Tibial artery (tissue), 4 donors: ENCODE measurements around the gene THAP2.

Experiments
- DNase-seq, 2 donors: peaks; one replicate each; pipeline ENCODE4 v3.0.0-alpha.2; 2019
- H3K27ac ChIP-seq, 2 donors: fragments of 200-600 bp; sonication (generic) in 1 of 2; 1 replicate in 1 of 2; 2 replicates in 1 of 2; pipeline ENCODE4 v1.5.1; 2018 to 2019; ENCODE audit warnings: mild to moderate bottlenecking in 1 of 2
- H3K27me3 ChIP-seq, 2 donors: fragments of 200-600 bp; sonication (generic) in 1 of 2; one replicate each; pipeline versions ENCODE4 v1.5.1 to v1.6.0; 2016 to 2019
- H3K36me3 ChIP-seq, 3 donors: fragments of 200-600 bp; sonication (generic) in 2 of 3; one replicate each; pipeline ENCODE4 v1.5.1; 2016 to 2019; ENCODE audit warnings: mild to moderate bottlenecking in 2 of 3
- H3K4me1 ChIP-seq, 4 donors: fragments of 200-600 bp; sonication (generic) in 2 of 4; 1 replicate in 3 of 4; 2 replicates in 1 of 4; pipeline ENCODE4 v1.5.1; 2016 to 2019
- H3K4me3 ChIP-seq, 2 donors: fragments of 200-600 bp; sonication (generic) in 1 of 2; 1 replicate in 1 of 2; 2 replicates in 1 of 2; pipeline ENCODE4 v1.5.1; 2018 to 2019; ENCODE audit warnings: mild to moderate bottlenecking in 2 of 2
- H3K9me3 ChIP-seq, 3 donors: fragments of 200-600 bp; sonication (generic) in 1 of 3; one replicate each; pipeline ENCODE4 v1.5.1; 2016 to 2019
- CTCF ChIP-seq, 2 experiments: fragments of 200-600 bp in 1 of 2; fragments of 450-650 bp in 1 of 2; IDR thresholded peaks; one replicate each; pipeline ENCODE4 v1.5.1; 2017 to 2019; ENCODE audit warnings: antibody characterized with exemption in 2 of 2, mild to moderate bottlenecking in 1 of 2, moderate library complexity in 1 of 2
- intact Hi-C: fragments of 100-400 bp; cut with DNase I; formaldehyde crosslinking; loops from one replicate; pipeline ENCODE4 v1.15.0; 2023; ENCODE audit warnings: low total_unique reads

The THAP2 gene

GRCh38 chr12:71641390-71641789 lies 22.7 kb upstream of the THAP2 start:
- intact Hi-C loops: no loop called here
- Histone ChIP-seq H3K4me3 (no peak overlapping the region), H3K27ac (no peak overlapping the region), H3K4me1 (peaks cover 0 to 20% (median 0%) of the 10 kb centered on the region in 4 donors), H3K27me3 (no peaks in the 10 kb centered on the region), H3K36me3 (peaks cover 59 to 69% (median 68%) of the 10 kb centered on the region in 3 donors), H3K9me3 (no peaks in the 10 kb centered on the region)
- DNase-seq: no peak
- TF ChIP-seq CTCF (IDR thresholded peaks at IDR 0.05): no peak

GRCh38 chr12:71642264-71642663 lies 21.8 kb upstream of the THAP2 start:
- Histone ChIP-seq H3K36me3 (peaks cover 60 to 71% (median 67%) of the 10 kb centered on the region in 3 donors), H3K27me3 (no peaks in the 10 kb centered on the region), H3K27ac (no peak overlapping the region), H3K4me1 (peaks cover 0 to 14% (median 0%) of the 10 kb centered on the region in 4 donors), H3K4me3 (no peak overlapping the region), H3K9me3 (no peaks in the 10 kb centered on the region)
- TF ChIP-seq CTCF (IDR thresholded peaks at IDR 0.05): no peak
- DNase-seq: no peak
- intact Hi-C loops: no loop called here

- Histone ChIP-seq H3K36me3 (peaks cover 54 to 67% (median 56%) of the 10 kb centered on the region in 3 donors), H3K27me3 (no peaks in the 10 kb centered on the region), H3K27ac (no peak overlapping the region), H3K4me1 (peaks cover 0 to 5% (median 2%) of the 10 kb centered on the region in 4 donors), H3K9me3 (no peaks in the 10 kb centered on the region), H3K4me3 (no peak overlapping the region)
- intact Hi-C loops: no loop called here
- DNase-seq: no peak
- no peak for TF ChIP-seq CTCF (IDR thresholded peaks at IDR 0.05)
These were observed 18.8 kb upstream of the THAP2 start for GRCh38 chr12:71645268-71645667.

GRCh38 chr12:71646512-71646911 lies 17.6 kb upstream of the THAP2 start:
- no peak for TF ChIP-seq CTCF (IDR thresholded peaks at IDR 0.05)
- no peak for DNase-seq
- intact Hi-C loops: no loop called here
- no peaks in the 10 kb centered on the region for H3K27me3 ChIP-seq
- H3K4me3 ChIP-seq: no peak overlapping the region
- H3K27ac ChIP-seq: no peak overlapping the region
- H3K36me3 ChIP-seq: peaks cover 43 to 57% (median 45%) of the 10 kb centered on the region in 3 donors
- H3K9me3 ChIP-seq: no peaks in the 10 kb centered on the region
- H3K4me1 ChIP-seq: peaks cover 0 to 17% (median 3%) of the 10 kb centered on the region in 4 donors

- intact Hi-C loops: no loop called here
- Histone ChIP-seq H3K4me3 (no peak overlapping the region), H3K4me1 (peaks cover 0 to 20% (median 5%) of the 10 kb centered on the region in 4 donors), H3K27ac (no peak overlapping the region), H3K27me3 (no peaks in the 10 kb centered on the region), H3K36me3 (peaks cover 37 to 38% (median 38%) of the 10 kb centered on the region in 3 donors), H3K9me3 (peaks cover 0 to 4% (median 0%) of the 10 kb centered on the region in 3 donors)
- DNase-seq: no peak
- TF ChIP-seq CTCF (IDR thresholded peaks at IDR 0.05): no peak
These were observed 15.6 kb upstream of the THAP2 start for GRCh38 chr12:71648537-71648936.

- TF ChIP-seq CTCF (IDR thresholded peaks at IDR 0.05): no peak
- Histone ChIP-seq H3K9me3 (peaks cover 0 to 4% (median 0%) of the 10 kb centered on the region in 3 donors), H3K4me3 (no peak overlapping the region), H3K36me3 (peaks cover 36 to 37% (median 37%) of the 10 kb centered on the region in 3 donors), H3K4me1 (peaks cover 0 to 28% (median 5%) of the 10 kb centered on the region in 4 donors), H3K27ac (no peak overlapping the region), H3K27me3 (no peaks in the 10 kb centered on the region)
- intact Hi-C loops: no loop called here
- no peak for DNase-seq
These were observed 14.7 kb upstream of the THAP2 start for GRCh38 chr12:71649401-71649800.
